Chondrocyte (in vitro differentiated cells): ENCODE results near the gene INPP5A. TPM values are rescaled to one million over a fixed set of nuclear protein-coding genes. Genes with fewer than 3 reads are reported as not detected.

ENCODE experiments used
- DNase-seq: peaks from one replicate; pipeline ENCODE4 v3.0.0; 2021; ENCODE audit warnings: mixed read lengths, low spot score
- H3K27ac Mint-ChIP-seq: one replicate; pipeline ENCODE4 v1.8.0; 2021; ENCODE audit warnings: mild to moderate bottlenecking, moderate library complexity, mixed read lengths; ENCODE audit not compliant: unreplicated experiment
- H3K27me3 Mint-ChIP-seq: 2 replicates; pipeline ENCODE4 v1.8.0; 2021; ENCODE audit warnings: low read depth, mixed read lengths
- H3K36me3 Mint-ChIP-seq: 2 replicates; pipeline ENCODE4 v1.8.0; 2021; ENCODE audit warnings: low read depth, mixed read lengths
- H3K4me1 Mint-ChIP-seq: 2 replicates; pipeline ENCODE4 v1.8.0; 2021; ENCODE audit warnings: low read depth, mild to moderate bottlenecking, mixed read lengths
- H3K4me3 Mint-ChIP-seq: one replicate; pipeline ENCODE4 v1.8.0; 2021; ENCODE audit warnings: mild to moderate bottlenecking, moderate library complexity, mixed read lengths; ENCODE audit not compliant: unreplicated experiment
- H3K9me3 Mint-ChIP-seq: 2 replicates; pipeline ENCODE4 v1.8.0; 2021; ENCODE audit warnings: low read depth, mixed read lengths
- total RNA-seq: library from RNA; stranded (reverse); gene quantifications from 3 replicates; pipeline ENCODE4 v1.2.1, GENCODE V29; 2021
- TF ChIP-seq, protein P1 (sequence below): fragments of 200-600 bp; sonication (generic); IDR thresholded peaks from 2 replicates; pipeline ENCODE4 v1.5.0; 2021; ENCODE audit warnings: antibody characterized with exemption, mild to moderate bottlenecking, moderate library complexity

INPP5A gene
- total RNA-seq, 1 donor from 2014 or later, result 40.6 TPM

DNA sequence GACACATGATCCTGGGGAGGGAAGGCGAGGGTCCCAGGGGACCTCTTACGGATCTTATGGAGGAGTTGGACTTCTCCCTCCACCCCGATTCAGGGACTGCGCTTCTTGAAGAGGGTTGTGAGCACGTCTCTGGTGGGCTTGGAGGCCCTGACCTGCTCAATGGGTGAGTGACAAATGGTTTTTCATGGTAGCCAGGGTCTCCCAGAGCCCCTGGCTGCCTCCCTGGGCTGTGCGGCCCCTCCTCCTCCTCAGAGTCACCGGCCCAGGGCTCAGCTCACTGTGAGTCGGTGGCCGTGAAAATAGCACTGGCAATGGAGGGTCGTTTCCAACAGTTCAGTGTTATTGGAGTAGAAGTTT, 26.6 kb downstream of the INPP5A start:
- peak; percentile 58 for DNase-seq
- TF ChIP-seq, protein P1, sequence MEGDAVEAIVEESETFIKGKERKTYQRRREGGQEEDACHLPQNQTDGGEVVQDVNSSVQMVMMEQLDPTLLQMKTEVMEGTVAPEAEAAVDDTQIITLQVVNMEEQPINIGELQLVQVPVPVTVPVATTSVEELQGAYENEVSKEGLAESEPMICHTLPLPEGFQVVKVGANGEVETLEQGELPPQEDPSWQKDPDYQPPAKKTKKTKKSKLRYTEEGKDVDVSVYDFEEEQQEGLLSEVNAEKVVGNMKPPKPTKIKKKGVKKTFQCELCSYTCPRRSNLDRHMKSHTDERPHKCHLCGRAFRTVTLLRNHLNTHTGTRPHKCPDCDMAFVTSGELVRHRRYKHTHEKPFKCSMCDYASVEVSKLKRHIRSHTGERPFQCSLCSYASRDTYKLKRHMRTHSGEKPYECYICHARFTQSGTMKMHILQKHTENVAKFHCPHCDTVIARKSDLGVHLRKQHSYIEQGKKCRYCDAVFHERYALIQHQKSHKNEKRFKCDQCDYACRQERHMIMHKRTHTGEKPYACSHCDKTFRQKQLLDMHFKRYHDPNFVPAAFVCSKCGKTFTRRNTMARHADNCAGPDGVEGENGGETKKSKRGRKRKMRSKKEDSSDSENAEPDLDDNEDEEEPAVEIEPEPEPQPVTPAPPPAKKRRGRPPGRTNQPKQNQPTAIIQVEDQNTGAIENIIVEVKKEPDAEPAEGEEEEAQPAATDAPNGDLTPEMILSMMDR, result no peak
- Mint-ChIP-seq H3K36me3 (no peaks in the 10 kb centered on the region), H3K27ac (no peak overlapping the region), H3K4me3 (no peak overlapping the region), H3K9me3 (no peaks in the 10 kb centered on the region), H3K27me3 (no peaks in the 10 kb centered on the region), H3K4me1 (peaks cover 10% of the 10 kb centered on the region)

DNA sequence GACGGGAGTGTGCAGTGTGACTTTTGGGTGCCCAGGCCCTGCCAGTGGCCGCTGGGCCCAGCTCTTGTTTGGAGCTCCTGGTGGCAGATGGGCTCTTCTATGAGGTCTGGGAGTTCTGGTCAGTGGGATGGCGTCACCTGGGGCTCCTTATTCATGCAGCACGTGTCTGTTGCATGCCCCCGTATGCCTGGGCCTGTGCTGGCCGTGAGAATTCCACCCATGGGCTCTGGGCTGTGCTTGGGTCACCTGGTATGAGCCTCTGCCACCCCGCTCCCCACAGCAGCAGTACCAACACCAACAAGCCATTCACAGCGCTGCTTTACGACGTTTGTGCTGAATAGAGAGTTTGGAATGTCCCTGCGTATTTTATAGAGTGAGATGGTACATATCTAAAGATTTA, 27.1 kb downstream of the INPP5A start:
- no peaks in the 10 kb centered on the region for H3K9me3 Mint-ChIP-seq
- peak; percentile 71 for DNase-seq
- no peaks in the 10 kb centered on the region for H3K27me3 Mint-ChIP-seq
- H3K4me1 Mint-ChIP-seq, result peaks cover 10% of the 10 kb centered on the region
- H3K4me3 Mint-ChIP-seq, result no peak overlapping the region
- TF ChIP-seq, protein P1, result no peak
- no peaks in the 10 kb centered on the region for H3K36me3 Mint-ChIP-seq
- no peak overlapping the region for H3K27ac Mint-ChIP-seq

DNA sequence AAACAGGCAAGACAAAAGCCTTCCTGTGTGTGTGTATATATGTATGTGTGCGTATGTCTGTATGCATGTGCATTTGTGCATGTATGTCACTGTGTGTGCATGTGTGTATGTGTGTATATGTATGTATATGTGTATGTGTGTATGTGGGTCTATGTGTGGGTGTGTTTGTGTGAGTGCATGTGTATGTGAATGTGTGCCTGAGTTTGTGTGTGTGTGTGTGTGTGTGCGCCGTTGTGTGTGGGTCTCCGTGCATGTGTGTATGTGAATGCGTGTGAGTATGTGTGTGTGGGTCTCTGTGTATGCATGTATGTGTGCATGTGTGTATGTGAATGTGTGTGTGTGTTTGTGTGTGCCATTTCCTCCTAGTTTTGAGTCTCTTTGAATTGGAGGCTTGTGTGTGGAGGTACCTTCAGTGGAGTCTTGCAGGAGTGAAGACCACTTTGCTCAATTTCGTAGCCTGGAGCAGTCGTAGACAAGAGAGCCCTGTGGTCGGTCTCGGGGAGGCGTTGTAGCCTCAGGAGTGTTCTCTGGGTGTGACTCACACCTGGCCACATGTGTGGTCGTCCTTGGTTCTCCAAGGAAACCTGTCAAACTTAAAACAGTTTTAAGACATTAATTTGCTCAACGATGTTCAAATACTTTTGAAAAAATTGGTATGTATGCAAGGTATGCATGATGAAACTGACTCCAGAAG, 28.1 kb downstream of the INPP5A start:
- Mint-ChIP-seq H3K4me1 (peaks cover 5% of the 10 kb centered on the region), H3K36me3 (no peaks in the 10 kb centered on the region), H3K27ac (no peak overlapping the region), H3K27me3 (no peaks in the 10 kb centered on the region), H3K4me3 (no peak overlapping the region), H3K9me3 (no peaks in the 10 kb centered on the region)
- DNase-seq, result peak; percentile 43
- TF ChIP-seq, protein P1, result no peak

DNA sequence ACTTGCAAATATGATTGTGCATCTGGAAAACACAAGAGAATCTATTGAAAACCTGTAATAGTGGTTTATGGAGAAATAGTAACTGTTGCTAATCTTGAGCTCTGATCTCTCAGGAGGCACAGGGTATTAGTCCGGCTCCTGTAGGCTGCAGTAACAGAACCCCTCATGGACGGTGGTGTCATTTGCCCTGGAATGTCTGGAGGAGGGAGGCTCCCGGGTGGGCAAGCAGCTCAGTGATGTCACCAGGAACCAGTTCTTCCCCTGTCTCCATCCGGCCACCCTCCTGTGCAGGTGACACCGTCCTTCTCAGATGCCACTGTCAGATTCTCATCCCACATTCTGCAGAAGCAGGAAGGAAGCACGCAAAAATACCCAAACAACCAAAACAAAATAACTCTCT, 29.3 kb downstream of the INPP5A start:
- Mint-ChIP-seq H3K9me3 (no peaks in the 10 kb centered on the region), H3K27ac (no peak overlapping the region)
- peak; percentile 33 for DNase-seq

DNA sequence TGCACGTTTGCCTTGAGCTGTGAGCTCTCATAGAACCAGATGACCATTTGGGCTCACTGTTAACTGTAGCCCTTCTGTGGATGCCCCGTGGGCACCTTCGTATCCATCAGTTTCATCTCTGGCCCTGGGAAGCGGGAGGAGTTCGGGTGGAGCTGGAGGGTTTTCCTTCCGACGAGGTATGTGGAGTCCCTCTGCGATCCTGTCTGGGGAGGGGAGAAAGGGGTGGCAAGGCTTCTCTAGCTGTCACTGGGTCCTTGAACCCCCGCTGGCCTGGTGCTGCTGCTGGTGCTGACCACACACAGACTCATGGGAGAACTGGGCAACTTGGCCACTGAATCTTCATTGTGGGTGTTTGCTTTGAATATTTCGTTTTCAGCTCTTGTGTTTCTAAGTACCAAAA, 32.7 kb downstream of the INPP5A start:
- Mint-ChIP-seq H3K36me3 (no peaks in the 10 kb centered on the region), H3K27ac (no peak overlapping the region), H3K27me3 (no peaks in the 10 kb centered on the region), H3K9me3 (no peaks in the 10 kb centered on the region), H3K4me3 (no peak overlapping the region), H3K4me1 (no peaks in the 10 kb centered on the region)
- peak; percentile 59 for DNase-seq
- TF ChIP-seq, protein P1, result no peak

More for the DNA sequence above, 29.3 kb downstream of the INPP5A start:
- TF ChIP-seq, protein P1, result no peak
- Mint-ChIP-seq H3K4me1 (peaks cover 5% of the 10 kb centered on the region), H3K4me3 (no peak overlapping the region), H3K27me3 (no peaks in the 10 kb centered on the region), H3K36me3 (no peaks in the 10 kb centered on the region)
